CD14-positive monocyte (primary cell): ENCODE measurements around the gene FRMD6. TPM values are rescaled to one million over a fixed set of nuclear protein-coding genes. Genes with fewer than 3 reads are reported as not detected.

ENCODE experiments used
- DNase-seq, 3 donors: peaks; one replicate each; pipeline ENCODE4 v3.0.0-alpha.2; 2011 to 2022
- H2AFZ ChIP-seq: 2 replicates; pipeline ENCODE4 v1.6.0; 2012; ENCODE audit warnings: mild to moderate bottlenecking, low read depth, low read length, inconsistent platforms; ENCODE audit not compliant: insufficient read depth, poor library complexity, severe bottlenecking
- H3K27ac ChIP-seq, 2 donors: 1 replicate in 1 of 2; 2 replicates in 1 of 2; pipeline ENCODE4 v1.5.1; 2012 to 2013; ENCODE audit warnings: low read length in 2 of 2, control low read depth in 1 of 2, inconsistent platforms in 1 of 2, low read depth in 1 of 2, mild to moderate bottlenecking in 1 of 2
- H3K27me3 ChIP-seq, 2 donors: one replicate each; pipeline versions ENCODE4 v1.6.0 to v1.6.1; 2011 to 2013; ENCODE audit warnings: low read length in 2 of 2; ENCODE audit not compliant: control insufficient read depth in 2 of 2, insufficient read depth in 2 of 2
- H3K36me3 ChIP-seq, 2 donors: replicated peaks in 1 of 2; 1 replicate in 1 of 2; 2 replicates in 1 of 2; pipeline versions ENCODE4 v1.5.1 to v1.6.1; 2012 to 2013; ENCODE audit warnings: low read length in 2 of 2, control low read depth in 1 of 2, inconsistent platforms in 1 of 2, mild to moderate bottlenecking in 1 of 2; ENCODE audit not compliant: insufficient read depth in 2 of 2, control insufficient read depth in 1 of 2
- H3K4me1 ChIP-seq, 2 donors: 1 replicate in 1 of 2; 2 replicates in 1 of 2; pipeline versions ENCODE4 v1.5.1 to v1.6.1; 2012 to 2013; ENCODE audit warnings: low read length in 2 of 2, control low read depth in 1 of 2, inconsistent platforms in 1 of 2, mild to moderate bottlenecking in 1 of 2, moderate library complexity in 1 of 2; ENCODE audit not compliant: insufficient read depth in 2 of 2, control insufficient read depth in 1 of 2
- H3K4me2 ChIP-seq: replicated peaks from 2 replicates; pipeline ENCODE3; 2012; ENCODE audit warnings: low read length, moderate library complexity, mild to moderate bottlenecking; ENCODE audit not compliant: poor library complexity, severe bottlenecking; ENCODE audit errors: extremely low read depth
- H3K4me3 ChIP-seq, 3 experiments: fragments of 200-600 bp in 1 of 3; sonication (generic) in 1 of 3; replicated peaks in 1 of 3; 1 replicate in 2 of 3; 2 replicates in 1 of 3; pipeline ENCODE4 v1.5.1; 2011 to 2013; ENCODE audit warnings: low read length in 3 of 3, mild to moderate bottlenecking in 3 of 3, control low read depth in 2 of 3, low read depth in 2 of 3, inconsistent platforms in 1 of 3, moderate library complexity in 1 of 3
- H3K79me2 ChIP-seq: 2 replicates; pipeline ENCODE4 v1.6.0; 2012; ENCODE audit warnings: mild to moderate bottlenecking, control low read depth, inconsistent platforms, low read length, moderate library complexity; ENCODE audit not compliant: insufficient read depth
- H3K9ac ChIP-seq: 2 replicates; pipeline ENCODE4 v1.6.0; 2017; ENCODE audit warnings: low read length, mild to moderate bottlenecking; ENCODE audit not compliant: insufficient read depth, poor library complexity, severe bottlenecking
- H3K9me3 ChIP-seq, 2 donors: replicated peaks in 1 of 2; 1 replicate in 1 of 2; 2 replicates in 1 of 2; pipeline versions ENCODE4 v1.5.1 to v1.6.1; 2012 to 2013; ENCODE audit warnings: low read length in 2 of 2, control low read depth in 1 of 2; ENCODE audit not compliant: control insufficient read depth in 1 of 2, insufficient read depth in 1 of 2
- H4K20me1 ChIP-seq: 2 replicates; pipeline ENCODE4 v1.6.0; 2012; ENCODE audit warnings: mild to moderate bottlenecking, low read length, control low read depth, moderate library complexity; ENCODE audit not compliant: insufficient read depth
- H3K27ac Mint-ChIP-seq, 7 donors: one replicate each; pipeline ENCODE4 v1.8.0; 2020; ENCODE audit warnings: mild to moderate bottlenecking in 7 of 7, mixed read lengths in 7 of 7, moderate library complexity in 6 of 7, inconsistent platforms in 2 of 7
- H3K27me3 Mint-ChIP-seq, 3 donors: one replicate each; pipeline ENCODE4 v1.8.0; 2021 to 2022; ENCODE audit warnings: low read depth in 3 of 3, mild to moderate bottlenecking in 3 of 3, mixed read lengths in 3 of 3, moderate library complexity in 3 of 3, inconsistent platforms in 1 of 3
- H3K36me3 Mint-ChIP-seq, 2 donors: one replicate each; pipeline ENCODE4 v1.8.0; 2020; ENCODE audit warnings: mixed read lengths in 2 of 2, inconsistent platforms in 1 of 2, mild to moderate bottlenecking in 1 of 2
- H3K4me1 Mint-ChIP-seq: one replicate; pipeline ENCODE4 v1.8.0; 2020; ENCODE audit warnings: mild to moderate bottlenecking, mixed read lengths
- H3K4me3 Mint-ChIP-seq, 2 donors: one replicate each; pipeline ENCODE4 v1.8.0; 2020; ENCODE audit warnings: mild to moderate bottlenecking in 2 of 2, mixed read lengths in 2 of 2, moderate library complexity in 1 of 2
- H3K9me3 Mint-ChIP-seq, 7 donors: one replicate each; pipeline ENCODE4 v1.8.0; 2020 to 2022; ENCODE audit warnings: mixed read lengths in 7 of 7, mild to moderate bottlenecking in 6 of 7, moderate library complexity in 6 of 7, inconsistent platforms in 2 of 7
- CTCF ChIP-seq: fragments of 200-600 bp; IDR thresholded peaks from one replicate; pipeline ENCODE4 v1.8.0; 2022; ENCODE audit warnings: antibody characterized with exemption, mild to moderate bottlenecking
- WGBS: methylation state at CpG from one replicate; pipeline ENCODE4 v1.1.5; 2013; ENCODE audit warnings: missing lambda C conversion rate; ENCODE audit not compliant: insufficient coverage; 5-methylcytosine and 5-hydroxymethylcytosine counted together
- intact Hi-C, 2 donors: fragments of 100-400 bp; cut with micrococcal nuclease; formaldehyde crosslinking; loops; one replicate each; pipeline versions ENCODE4 v1.15.0 to v1.15.1; 2023
- polyA plus RNA-seq, 3 donors: library from polyadenylated mRNA; depleted of rRNA in 1 of 3; unstranded in 2 of 3; stranded (reverse) in 1 of 3; fragments of 300-500 nt in 2 of 3; fragments of >200 nt in 1 of 3; fragmentation: Illumina TruSeq in 2 of 3; gene quantifications; 1 replicate in 2 of 3; 2 replicates in 1 of 3; pipeline ENCODE4 v1.2.3, GENCODE V29; 2012 to 2021

Gene FRMD6
- polyA plus RNA-seq, 3 donors = 0.12 to 0.25 (median 0.12) TPM

- no peak overlapping the region for H3K9ac ChIP-seq
- H3K27ac Mint-ChIP-seq = no peak overlapping the region
- TF ChIP-seq CTCF = no peak
- H3K4me1 Mint-ChIP-seq = no peaks in the 10 kb centered on the region
- no peak overlapping the region for H3K27ac ChIP-seq
- no peaks in the 10 kb centered on the region for H3K9me3 ChIP-seq
- intact Hi-C loops = no loop called here
- 96% methylated on average over 3 of the region's 3 CpGs for WGBS
- no peaks in the 10 kb centered on the region for H3K36me3 Mint-ChIP-seq
- no peaks in the 10 kb centered on the region for H3K4me1 ChIP-seq
- no peaks in the 10 kb centered on the region for H3K36me3 ChIP-seq
- peaks cover 1 to 6% (median 4%) of the 10 kb centered on the region in 3 donors for H3K27me3 Mint-ChIP-seq
- H3K4me2 ChIP-seq = no peak overlapping the region
- H3K27me3 ChIP-seq = no peaks in the 10 kb centered on the region
- no peak overlapping the region for H3K4me3 ChIP-seq
- H3K9me3 Mint-ChIP-seq = peaks cover 0 to 4% (median 0%) of the 10 kb centered on the region in 7 donors
- no peak overlapping the region for H2AFZ ChIP-seq
- no peak overlapping the region for H3K4me3 Mint-ChIP-seq
- H3K79me2 ChIP-seq = no peaks in the 10 kb centered on the region
- no peak for DNase-seq
- H4K20me1 ChIP-seq = no peaks in the 10 kb centered on the region
Measured at GRCh38 chr14:51613416-51613815, 38.3 kb upstream of the FRMD6 start.

GRCh38 chr14:51614707-51615106, 37.0 kb upstream of the FRMD6 start:
- Mint-ChIP-seq H3K27me3 (peaks cover 1 to 6% (median 4%) of the 10 kb centered on the region in 3 donors), H3K4me3 (no peak overlapping the region), H3K27ac (no peak overlapping the region), H3K9me3 (peaks cover 0 to 5% (median 0%) of the 10 kb centered on the region in 7 donors), H3K4me1 (no peaks in the 10 kb centered on the region), H3K36me3 (no peaks in the 10 kb centered on the region)
- H3K9me3 ChIP-seq = no peaks in the 10 kb centered on the region
- H3K36me3 ChIP-seq = no peaks in the 10 kb centered on the region
- TF ChIP-seq CTCF = no peak
- no peaks in the 10 kb centered on the region for H3K4me1 ChIP-seq
- no peak overlapping the region for H2AFZ ChIP-seq
- H3K79me2 ChIP-seq = no peaks in the 10 kb centered on the region
- intact Hi-C loops = no loop called here
- H3K4me2 ChIP-seq = no peak overlapping the region
- H4K20me1 ChIP-seq = no peaks in the 10 kb centered on the region
- DNase-seq = no peak
- H3K4me3 ChIP-seq = no peak overlapping the region
- no peak overlapping the region for H3K27ac ChIP-seq
- H3K27me3 ChIP-seq = no peaks in the 10 kb centered on the region
- H3K9ac ChIP-seq = no peak overlapping the region
